NCI-H2029 (cell line): ENCODE results near the gene ZNG1F.
"Not testable (repeated sequence)": the region's sequence is repeated elsewhere in the genome, so short reads cannot be mapped to it uniquely, and the experiment has no call there.

ENCODE experiments used
- DNase-seq: peaks from one replicate; lab custom pipeline; 2025; lab: John Stamatoyannopoulos, UW

Gene ZNG1F

GRCh38 chr9:41123396-41123795, 65.7 kb downstream of the ZNG1F start:
- not testable (repeated sequence) for DNase-seq

- not testable (repeated sequence) for DNase-seq
Observed at GRCh38 chr9:41120696-41121095, 68.4 kb downstream of the ZNG1F start.

GRCh38 chr9:41119719-41120118, 69.4 kb downstream of the ZNG1F start:
- not testable (repeated sequence) for DNase-seq

GRCh38 chr9:41119311-41119710, 69.8 kb downstream of the ZNG1F start:
- DNase-seq, result not testable (repeated sequence)

- DNase-seq, result not testable (repeated sequence)
Observed at GRCh38 chr9:41113348-41113747, 75.8 kb downstream of the ZNG1F start.

- DNase-seq, result not testable (repeated sequence)
Observed at GRCh38 chr9:41111414-41111813, 77.7 kb downstream of the ZNG1F start.

- DNase-seq, result not testable (repeated sequence)
Observed at GRCh38 chr9:41110913-41111312, 78.2 kb downstream of the ZNG1F start.

- not testable (repeated sequence) for DNase-seq
Observed at GRCh38 chr9:41109253-41109652, 79.9 kb downstream of the ZNG1F start.

- not testable (repeated sequence) for DNase-seq
Observed at GRCh38 chr9:41108816-41109215, 80.3 kb downstream of the ZNG1F start.

- DNase-seq, result not testable (repeated sequence)
Observed at GRCh38 chr9:41106472-41107116, 82.5 kb downstream of the ZNG1F start.

GRCh38 chr9:41105557-41106253, 83.4 kb downstream of the ZNG1F start:
- not testable (repeated sequence) for DNase-seq

GRCh38 chr9:41104542-41104941, 84.6 kb downstream of the ZNG1F start:
- not testable (repeated sequence) for DNase-seq

GRCh38 chr9:41100508-41100907, 88.6 kb downstream of the ZNG1F start:
- DNase-seq, result not testable (repeated sequence)

GRCh38 chr9:41098759-41099158, 90.4 kb downstream of the ZNG1F start:
- DNase-seq, result not testable (repeated sequence)

- not testable (repeated sequence) for DNase-seq
Observed at GRCh38 chr9:41095060-41095459, 94.1 kb downstream of the ZNG1F start.

GRCh38 chr9:41094010-41094773, 94.9 kb downstream of the ZNG1F start:
- DNase-seq, result not testable (repeated sequence)

- not testable (repeated sequence) for DNase-seq
Observed at GRCh38 chr9:41090922-41091321, 98.2 kb downstream of the ZNG1F start.

- not testable (repeated sequence) for DNase-seq
Observed at GRCh38 chr9:41090386-41090785, 98.7 kb downstream of the ZNG1F start.

- DNase-seq, result not testable (repeated sequence)
Observed at GRCh38 chr9:41088450-41089059, 100.6 kb downstream of the ZNG1F start.

GRCh38 chr9:41087929-41088328, 101.2 kb downstream of the ZNG1F start:
- not testable (repeated sequence) for DNase-seq

GRCh38 chr9:41087157-41087780, 101.8 kb downstream of the ZNG1F start:
- DNase-seq, result not testable (repeated sequence)

GRCh38 chr9:41086685-41087084, 102.4 kb downstream of the ZNG1F start:
- not testable (repeated sequence) for DNase-seq
